ENCODE measurements around the gene ZNF670.

Gene ZNF670

DNA sequence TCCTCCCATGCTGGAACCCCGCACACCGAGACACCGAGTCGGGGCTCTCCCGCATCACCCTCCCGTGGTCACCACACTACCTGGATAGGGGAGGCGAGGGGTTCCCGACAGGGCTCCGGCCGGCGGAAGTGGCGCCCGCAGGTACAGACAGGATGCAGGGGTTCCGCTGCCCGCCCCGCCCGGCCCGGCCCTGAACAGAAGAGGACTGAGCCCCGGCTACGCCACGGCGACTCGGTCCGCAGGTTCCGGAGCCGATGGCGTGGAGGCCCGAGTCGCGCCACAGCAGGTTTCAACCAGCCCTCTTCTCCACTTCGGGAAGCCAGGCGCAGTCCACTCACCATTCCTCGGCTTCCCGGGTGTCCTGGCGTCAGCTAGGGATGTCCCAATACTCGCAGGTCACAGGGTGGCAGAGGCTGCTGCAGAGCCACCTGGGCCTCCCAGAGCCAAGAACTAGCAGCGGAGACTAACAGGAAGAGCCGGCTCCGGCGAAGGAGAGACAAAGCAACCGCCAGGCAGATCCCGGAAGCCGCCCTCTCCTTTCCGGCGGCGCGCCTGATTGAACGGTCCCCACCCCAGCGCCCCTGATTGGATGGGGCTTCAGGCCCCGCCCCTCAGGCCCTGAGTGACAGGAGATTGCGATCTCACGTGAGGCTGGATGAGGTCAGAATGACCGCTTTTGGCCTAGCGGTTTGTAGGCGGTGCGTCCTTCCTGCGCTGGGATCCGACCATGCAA is 25.4 kb upstream of the ZNF670 start, which contains the start of gene ZNF669:
Gene ZNF669 (minus strand): TSS at position 498 of the 733 bp plus-strand sequence. CDS start 157 bp downstream, at position 341.
- peak; percentile 97 for DNase-seq

DNA sequence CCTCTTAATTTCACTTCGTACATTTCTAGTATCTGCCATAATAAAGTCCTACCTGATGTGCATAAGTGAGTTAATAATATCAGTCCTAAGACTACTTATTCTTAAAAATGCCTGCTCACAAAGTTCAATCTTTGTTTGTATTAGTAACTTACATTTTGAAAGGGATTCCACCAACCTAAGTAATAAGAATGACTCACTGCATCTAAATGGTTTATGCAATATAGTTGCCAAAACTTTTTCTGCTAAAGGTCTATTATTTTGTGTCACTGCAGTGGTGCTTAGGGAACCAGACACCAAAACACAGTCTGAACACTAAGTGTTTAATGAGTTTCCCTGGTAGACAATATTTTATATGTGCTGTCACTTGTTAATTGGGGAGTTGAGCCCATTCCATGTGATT is 23.8 kb upstream of the ZNF670 start:
- DNase-seq: peak; percentile 31

DNA sequence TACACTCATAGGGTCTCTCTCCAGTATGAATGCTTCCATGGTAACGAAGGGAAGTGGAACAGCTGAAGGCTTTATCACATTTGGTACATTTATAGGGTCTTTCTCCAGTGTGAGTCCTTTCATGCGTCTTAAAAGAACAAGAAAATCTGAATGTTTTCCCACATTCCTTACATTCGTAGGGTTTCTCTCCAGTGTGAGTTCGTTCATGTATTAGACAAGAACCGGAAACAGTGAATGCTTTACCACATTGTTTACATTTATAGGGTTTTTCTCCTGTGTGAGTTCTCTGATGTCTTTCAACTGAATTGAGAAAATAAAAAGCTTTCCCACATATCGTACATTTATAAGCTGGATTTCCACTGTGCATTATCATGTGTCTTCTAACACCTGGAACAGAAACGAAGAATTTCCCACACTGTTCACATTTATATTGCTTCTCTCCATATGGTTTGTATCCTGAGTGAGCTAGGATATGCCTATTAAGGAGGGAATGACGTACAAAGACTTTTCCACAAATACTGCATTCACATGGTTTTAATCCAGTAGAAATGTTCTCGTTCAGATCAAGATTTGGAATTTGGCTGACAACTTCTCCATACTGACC is 22.2 kb upstream of the ZNF670 start:
- no peak for DNase-seq

DNA sequence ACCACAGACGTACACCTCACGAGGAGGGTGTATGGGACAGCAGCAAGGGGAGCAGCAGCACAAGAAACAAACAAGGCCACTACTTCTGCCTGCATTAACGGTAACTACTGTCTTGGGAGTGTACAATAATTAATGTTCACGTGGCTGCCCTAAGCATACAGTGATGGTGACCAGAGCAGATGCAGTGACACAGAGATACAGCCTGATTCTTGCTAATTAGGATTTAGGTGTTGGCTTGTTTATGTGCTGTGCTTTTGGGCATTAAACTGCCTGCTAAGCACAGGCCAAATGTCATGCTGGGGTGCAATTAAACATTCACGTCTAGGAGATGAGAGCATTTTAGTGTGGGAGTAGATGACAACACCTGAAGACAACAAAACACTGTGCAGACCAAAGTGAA is 18.3 kb upstream of the ZNF670 start:
- DNase-seq: no peak

DNA sequence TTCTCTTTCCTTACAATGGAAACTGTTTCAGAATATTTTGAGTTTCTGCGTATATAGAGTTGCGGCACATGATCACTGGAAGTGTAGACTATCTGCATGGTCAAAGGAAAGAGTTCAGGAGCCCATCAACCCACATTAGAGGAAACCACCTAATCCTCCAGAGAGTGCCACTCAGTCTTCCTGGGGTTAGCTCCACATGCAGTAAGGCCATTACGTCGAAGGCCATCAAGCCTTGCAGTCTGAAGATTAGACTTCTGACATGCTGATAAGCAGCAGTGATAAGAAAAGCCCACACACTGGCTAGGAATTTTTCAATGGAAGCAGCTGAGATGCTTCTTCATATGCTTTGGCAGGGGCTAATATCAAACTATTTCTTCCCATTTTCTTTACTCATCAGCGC is 17.9 kb upstream of the ZNF670 start:
- no peak for DNase-seq

DNA sequence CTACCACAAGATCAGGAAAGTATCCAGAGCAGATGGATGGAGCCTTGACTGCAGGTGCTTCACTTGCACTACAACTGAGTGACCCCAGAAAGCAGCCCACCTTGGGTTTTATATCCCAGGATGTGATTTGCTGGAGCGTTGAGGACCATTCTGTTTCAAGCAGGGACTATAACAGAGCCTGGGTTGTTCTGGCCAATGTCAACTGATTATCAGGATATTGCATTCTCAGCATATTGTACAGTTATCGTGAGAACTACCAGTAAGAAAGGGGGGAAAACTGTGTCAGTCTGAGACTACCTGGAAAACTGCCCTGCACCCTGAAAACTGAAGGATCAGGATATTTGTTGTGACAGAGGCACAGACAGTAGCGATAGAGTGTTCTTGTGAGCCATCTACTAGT is 17.5 kb upstream of the ZNF670 start:
- no peak for DNase-seq

DNA sequence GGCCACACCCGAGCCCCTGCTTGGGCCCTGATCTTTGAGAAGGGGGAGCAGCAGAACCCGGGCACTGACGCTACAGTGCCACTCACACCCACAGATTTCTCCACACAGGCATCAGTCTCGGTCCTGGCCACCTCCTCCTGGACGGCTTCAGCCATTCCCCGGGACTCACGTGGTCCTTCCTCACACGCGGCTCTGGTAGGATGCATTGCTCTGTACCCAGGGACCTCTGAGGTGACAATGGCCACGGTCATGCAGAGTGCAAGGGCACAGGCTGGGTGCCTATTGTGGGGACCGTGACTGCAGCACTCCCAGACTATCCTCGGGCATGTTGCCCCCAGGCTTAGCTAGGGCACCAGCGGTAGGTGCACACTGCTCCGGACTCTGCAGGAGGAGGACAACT is 11.8 kb upstream of the ZNF670 start:
- DNase-seq: no peak

DNA sequence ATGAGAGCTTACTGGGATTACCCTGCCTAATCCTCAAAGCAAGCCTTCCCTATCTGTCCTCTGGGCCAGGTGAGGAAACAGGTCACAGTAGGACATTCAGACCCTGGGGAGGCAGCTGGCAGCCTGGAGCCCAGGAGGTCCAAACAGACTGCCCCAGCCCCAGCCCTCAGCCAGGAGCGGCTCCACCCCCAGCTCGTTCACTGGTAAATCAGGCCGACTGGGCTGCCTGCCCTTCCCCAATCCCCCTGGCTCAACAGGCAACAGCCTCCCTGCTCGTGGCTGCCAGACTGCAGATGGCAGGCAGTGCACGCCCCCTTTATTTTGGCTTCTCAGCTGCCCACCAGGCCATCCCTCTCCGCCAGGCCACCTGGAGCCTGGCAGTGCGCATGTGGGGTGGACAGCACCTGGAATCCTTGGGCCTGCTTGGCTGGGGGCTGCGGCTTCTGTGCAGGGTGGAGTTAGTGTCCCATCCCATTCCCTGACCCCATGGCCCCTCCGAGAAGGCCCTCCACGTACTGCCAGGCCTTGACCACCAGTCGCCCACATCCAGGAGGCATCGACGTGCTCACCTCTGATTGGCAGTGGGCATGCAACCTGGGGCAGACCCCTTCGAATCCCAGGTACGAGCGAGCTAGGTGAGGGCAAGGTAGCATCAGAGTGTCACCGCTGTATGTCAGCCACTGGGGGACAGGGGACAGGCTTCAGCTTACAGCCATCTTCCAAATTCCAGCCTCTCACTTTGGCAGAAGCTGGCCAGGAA is 11.2 kb upstream of the ZNF670 start:
- DNase-seq: no peak

DNA sequence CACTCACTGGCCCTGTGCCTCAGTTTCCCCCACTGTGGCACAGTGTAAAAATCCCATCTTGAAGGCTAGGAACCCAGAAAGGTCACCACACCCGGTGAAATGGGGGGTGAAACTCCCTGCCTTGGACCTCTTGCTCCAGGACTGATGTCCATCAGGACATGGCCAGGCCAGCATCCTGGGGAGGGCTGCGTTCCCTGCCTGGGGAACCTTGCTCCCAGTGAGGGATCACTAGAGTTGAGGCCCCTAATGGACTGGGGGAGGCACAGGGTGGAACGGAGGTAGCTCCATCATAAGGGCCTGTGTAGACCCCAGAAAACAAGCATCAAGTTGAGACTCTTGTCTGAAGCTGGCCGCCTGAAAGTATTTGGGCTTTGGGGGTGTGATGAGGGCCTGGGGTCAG is 10.4 kb upstream of the ZNF670 start:
- DNase-seq: no peak

DNA sequence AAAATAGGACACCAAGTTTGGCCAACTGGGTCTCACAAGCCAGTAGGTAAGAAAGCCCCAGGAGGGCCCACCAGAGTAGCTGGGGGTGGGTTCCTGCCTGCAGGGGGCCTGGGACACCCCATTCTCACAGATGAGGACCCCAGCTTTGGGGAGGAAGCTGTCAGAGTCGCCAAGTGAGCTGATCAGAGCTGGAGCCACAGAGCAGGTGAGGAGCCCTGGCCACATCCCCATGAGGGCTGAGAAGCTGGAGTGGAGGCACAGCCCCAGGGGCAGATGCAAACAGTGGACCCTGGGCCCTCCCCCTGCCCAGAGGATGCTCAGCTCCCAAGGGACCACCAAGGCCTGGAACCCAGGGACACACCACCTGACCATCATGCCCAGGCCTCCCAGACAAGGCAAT is 8.6 kb upstream of the ZNF670 start:
- DNase-seq: no peak

DNA sequence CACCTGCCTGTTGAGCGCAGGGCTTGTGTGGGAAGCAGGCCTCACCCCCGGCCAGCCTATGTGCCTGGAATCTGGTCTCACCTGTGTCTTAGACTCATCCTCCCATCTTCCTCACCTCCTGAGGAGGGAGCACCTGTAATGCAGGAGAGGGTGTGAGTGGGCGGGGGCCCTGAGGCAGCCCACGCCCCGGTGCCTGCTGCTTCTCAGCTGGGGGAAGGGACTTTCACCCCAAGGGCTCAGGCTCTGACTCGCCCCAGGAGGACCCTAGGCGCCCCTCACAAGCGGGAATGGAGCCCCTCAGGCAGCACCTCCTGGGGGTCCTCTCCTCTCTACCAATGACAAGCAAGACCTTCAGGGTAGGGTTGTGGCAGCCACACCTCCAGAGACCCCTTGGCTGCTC is 6.7 kb upstream of the ZNF670 start:
- no peak for DNase-seq

DNA sequence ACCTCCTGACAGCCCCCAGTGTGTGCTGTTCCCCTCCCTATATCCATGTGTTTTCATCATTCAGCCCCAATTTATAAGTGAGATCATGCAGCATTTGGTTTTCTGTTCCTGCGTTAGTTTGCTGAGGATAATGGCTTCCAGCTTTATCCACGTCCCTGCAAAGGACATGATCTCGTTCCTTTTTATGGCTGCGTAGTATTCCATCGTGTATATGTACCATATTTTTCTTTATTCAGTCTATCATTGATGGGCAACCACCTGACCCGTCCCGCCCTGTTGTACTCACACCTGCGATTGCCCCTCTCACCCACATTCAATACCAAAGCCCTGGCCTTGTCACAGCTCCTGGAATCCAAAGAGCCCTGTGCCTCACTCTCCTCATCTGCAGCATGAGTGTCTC is 6.2 kb upstream of the ZNF670 start:
- no peak for DNase-seq

DNA sequence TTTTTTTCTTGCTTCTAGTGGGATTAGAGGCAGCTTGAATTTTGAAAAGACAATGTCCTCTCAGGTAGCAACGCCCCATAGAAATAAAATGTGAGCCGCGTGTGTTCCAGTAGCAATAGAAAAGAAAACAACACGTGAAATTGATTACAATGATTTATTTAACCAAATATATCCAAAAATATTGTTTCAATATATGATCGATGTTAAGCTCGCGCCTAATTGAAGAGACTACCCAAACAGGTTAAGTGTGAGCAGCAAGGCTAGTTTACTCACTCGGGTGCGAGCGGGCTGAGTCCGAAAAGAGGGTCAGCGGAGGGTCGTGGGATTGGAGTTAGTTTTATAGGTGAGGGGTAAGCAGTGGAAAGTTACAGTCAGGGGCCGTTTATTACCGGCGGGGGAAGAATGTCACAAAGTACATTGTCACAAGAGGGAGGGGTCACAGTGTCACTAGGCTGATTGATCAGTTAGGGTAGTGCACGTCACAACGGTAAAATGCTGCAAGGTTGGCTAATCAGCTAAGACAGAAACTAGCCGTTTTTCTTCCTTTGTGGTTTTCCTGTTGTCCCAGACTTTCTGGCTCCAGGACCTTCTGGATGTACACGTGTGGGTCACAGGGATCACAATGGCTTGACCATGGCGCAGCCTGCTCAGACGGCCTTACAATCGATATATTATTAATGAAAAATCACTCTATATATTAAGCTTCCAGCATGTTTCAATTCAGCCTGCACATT is 697 bp upstream of the ZNF670 start:
- DNase-seq: no peak

DNA sequence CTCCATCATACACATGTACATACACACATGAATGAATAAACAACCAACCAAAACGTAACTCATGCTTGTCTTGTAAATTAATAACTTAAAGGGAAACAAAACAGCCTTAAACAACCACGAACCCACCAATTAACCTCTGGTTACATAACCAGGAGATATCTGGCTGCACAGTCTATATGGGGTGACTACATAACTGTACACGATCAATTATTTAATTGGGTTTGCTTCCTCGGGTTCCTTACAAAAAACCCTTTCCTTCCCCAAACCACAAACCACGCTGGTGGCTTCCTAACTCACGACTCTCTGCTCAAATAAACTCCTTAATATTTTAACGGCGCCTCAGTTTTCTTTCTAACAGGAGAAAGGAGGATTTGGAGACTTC is 744 bp downstream of the ZNF670 start:
- peak; percentile 6 for DNase-seq

DNA sequence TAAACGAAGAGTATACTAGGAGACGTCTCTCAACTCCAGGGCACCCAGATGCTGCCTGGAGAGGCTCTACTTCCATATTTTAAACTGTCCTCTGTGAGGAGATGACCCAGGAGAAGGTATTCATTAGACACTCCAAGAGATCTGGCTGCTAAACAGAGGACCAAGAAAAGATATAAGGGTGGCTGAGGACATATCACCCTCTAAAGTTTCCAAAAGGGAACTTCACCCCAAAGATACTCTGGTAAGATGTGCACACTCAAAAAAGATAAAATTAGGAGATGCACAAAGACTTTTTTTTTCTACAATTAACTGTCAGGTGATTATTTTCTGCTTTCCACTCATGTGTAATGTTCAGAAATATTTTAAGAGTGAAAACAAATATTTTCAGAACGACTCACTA is 1.4 kb downstream of the ZNF670 start:
- no peak for DNase-seq

DNA sequence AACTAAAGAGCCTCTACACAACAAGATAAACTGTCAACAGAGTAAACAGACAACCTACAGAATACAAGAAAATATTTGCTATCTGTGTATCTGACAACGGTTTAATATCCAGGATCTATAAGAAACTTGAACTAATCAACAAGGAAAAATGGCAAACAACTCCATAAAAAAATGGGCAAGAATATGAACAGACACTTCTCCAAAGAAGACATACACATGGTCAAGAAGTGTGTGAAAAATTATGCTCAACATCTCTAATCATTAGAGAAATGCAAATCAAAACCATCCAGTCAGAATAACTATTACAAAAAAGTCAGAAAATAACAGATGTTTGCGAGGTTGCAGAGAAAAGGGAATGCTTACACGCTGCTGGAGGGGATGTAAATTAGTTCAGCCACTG is 8.0 kb downstream of the ZNF670 start:
- DNase-seq: no peak

DNA sequence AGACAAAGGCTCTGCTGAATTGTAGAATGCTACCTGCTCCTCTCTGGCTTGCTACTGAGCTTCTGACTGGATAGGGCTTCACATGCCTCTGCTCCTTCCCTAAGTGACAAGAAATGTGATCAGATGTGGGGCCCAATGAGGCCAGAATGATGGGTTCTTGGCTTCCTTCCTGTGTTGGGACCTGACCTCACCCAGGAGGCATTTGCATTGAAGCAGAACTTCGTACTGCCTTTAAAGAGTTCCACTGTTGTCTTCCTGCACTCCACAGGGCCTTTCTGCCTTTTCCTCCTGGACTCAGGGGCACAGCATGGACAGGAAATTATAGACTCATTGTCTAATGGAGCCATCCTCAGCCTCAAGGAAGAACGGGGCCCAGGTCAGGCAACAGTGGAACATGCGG is 14.3 kb downstream of the ZNF670 start:
- DNase-seq: no peak

DNA sequence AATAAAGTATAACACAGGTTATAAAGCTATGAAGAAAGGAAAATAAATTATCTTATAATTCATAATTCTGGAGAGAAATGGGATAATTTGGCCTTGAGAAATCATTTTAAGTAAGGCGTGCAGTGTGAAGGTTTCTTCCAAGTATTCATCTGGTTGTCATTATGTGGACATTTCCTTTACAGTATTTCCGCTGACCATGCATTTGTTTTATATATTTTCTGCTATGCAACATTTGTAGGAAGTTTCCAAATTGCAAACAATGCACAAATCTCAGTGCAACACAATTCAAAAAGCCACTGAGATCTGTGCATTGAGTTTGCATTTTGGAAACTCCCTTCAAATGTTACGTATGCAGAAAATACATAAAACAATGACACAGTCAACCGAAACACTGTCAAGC is 17.8 kb downstream of the ZNF670 start:
- no peak for DNase-seq

DNA sequence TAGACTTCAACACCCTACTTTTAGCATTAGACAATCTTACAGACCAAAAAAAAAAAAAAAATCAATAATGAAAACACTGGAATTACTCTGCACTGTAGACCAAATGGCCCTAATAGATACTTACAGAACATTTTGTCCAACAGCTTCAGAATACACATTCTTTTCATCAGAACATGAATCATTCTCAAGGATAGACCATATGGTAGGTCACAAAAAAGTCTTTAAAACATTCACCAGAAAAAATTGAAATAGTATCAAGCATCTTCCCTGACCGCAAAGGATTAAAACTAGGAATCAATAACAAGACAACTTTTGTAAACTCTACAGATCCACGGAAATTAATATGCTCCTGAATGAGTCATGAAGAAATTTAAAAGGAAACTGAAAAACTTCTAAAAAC is 22.5 kb downstream of the ZNF670 start:
- no peak for DNase-seq

DNA sequence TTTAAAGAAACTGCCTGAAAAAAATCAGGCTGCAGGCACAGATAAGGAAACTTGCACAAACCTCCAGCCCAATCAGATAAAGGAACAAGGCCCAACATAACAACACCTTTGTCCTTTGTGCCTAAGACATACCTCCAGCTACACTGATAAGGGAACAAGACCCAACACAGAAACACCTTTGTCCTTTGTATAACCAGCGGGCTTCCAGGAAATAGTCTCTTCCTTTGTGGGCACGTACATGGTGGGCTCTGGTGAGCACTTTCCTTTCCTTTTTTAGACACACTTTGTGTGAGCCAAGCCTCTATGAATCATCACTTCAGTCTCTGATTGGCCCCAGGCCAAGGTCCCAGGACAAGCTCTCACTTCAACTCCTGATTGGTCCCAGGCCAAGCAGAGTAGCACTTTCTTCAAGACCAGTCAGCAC is 23.6 kb downstream of the ZNF670 start:
- DNase-seq: no peak

DNA sequence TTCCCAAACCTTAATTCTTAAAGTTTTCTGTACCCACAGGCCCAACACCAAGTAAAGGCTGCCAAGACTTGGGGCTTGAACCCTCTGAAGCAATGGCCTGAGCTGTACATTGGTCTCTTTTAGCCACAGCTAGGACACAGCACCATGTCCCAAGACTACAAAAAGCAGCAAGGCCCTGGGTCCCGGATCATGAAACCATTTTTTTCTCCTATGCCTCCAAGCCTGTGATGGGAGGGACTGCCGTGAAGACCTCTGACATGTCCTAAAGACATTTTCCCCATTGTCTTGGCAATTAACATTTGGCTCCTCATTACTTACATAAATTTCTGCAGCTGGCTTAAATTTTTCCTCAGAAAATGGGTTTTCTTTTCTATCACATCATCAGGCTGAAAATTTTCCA is 30.9 kb downstream of the ZNF670 start:
- no peak for DNase-seq

DNA sequence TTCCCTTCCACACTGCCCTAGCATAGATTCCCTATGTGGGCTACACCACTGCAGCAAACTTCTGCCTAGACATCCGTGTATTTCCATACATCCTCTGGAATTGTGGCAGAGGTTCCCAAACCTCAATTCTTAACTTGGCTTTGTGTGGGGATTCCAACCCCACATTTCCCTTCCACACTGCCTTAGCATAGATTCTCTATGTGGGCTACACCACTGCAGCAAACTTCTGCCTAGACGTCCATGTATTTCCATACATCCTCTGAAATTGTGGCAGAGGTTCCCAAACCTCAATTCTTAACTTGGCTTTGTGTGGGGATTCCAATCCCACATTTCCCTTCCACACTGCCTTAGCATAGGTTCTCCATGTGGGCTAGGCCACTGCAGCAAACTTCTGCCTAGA is 31.4 kb downstream of the ZNF670 start:
- no peak for DNase-seq

DNA sequence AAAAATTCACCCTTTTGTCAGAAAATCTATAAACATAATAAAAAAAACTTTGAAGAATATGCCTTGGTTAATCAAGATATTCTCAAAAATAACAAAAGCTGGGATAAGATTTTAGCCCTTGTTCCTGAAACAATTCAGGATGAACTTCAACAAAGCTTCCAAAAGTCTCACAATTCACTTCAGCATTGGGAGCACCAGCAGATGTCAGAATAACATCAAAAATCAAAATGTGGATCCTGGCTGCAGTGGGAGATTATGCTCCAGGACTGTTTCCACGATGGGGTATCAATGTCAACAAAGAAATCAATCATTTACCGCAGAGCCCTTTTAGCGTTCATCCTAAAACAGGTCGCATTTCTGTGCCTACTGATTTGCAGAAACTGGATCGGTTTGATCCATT is 35.2 kb downstream of the ZNF670 start:
- DNase-seq: no peak

Data from inflammatory macrophage treated with lipopolysaccharide for 4 hours (primary cell).